NCI-H524 (cell line): ENCODE measurements around the gene GHRH.

Source experiments
- DNase-seq, 2 experiments: peaks; one replicate each; lab custom pipeline; 2025; lab: John Stamatoyannopoulos, UW

The GHRH gene

GRCh38 chr20:37205130-37205529 is 56.5 kb downstream of the GHRH start:
- DNase-seq: no peak

GRCh38 chr20:37204056-37204455 is 57.6 kb downstream of the GHRH start:
- no peak for DNase-seq

- DNase-seq: peak in 1 of 2 experiments; percentile 37
Measured at GRCh38 chr20:37202267-37202943, 59.2 kb downstream of the GHRH start.

- DNase-seq: no peak
Measured at GRCh38 chr20:37201827-37202162, 59.8 kb downstream of the GHRH start.
